Astrocyte (in vitro differentiated cells and primary cell): ENCODE measurements around the gene CNPY4.

Experiments used
- EZH2 ChIP-seq: IDR thresholded peaks from 2 replicates; pipeline ENCODE4 v1.6.1; 2012; ENCODE audit warnings: mild to moderate bottlenecking, low read length, inconsistent platforms; ENCODE audit not compliant: insufficient read depth
- TF ChIP-seq, protein P1 (sequence below): IDR thresholded peaks from 2 replicates; pipeline ENCODE4 v1.5.1; 2011; ENCODE audit warnings: low read depth, mild to moderate bottlenecking, inconsistent platforms, low read length, moderate library complexity; ENCODE audit not compliant: insufficient read depth

DNA sequence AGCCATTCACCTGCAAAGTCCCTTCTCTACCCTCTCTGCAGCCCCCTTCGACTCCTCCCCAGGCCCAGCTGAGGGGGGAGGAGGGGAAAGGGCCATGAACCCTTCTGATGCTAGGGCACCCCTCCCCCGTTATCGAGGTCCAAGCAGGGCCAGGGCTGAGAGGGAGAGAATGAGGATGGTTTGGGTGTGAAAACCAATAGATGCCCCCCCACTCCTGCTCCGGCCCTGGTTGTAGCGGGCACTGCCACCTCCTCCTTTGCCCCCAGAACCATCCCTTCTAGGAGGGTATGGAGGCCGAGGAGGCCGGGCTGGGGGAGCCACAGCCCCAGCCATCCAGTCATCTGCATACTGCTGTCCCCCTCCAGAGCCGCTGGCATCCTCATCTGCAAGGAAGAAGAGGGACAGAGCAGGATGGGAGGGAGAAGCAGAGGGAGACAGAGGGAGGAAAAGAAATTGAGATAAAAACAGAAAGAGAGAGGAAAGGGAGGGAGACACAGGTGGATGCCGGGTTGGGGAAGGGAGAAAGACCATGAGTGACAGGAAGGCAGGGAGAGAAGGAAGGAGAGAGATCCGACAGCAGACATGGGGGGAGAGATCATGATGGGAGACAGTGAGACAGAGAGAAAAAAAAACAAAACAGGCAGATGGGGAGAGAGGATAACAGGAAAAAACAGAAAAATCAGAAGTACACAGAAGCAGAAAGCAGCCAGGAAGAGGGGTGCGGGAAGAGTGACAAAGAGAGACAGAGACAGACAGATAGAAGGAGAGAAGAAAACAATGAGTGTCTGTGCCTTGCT is 50.9 kb downstream of the CNPY4 start:
- TF ChIP-seq, protein P1, sequence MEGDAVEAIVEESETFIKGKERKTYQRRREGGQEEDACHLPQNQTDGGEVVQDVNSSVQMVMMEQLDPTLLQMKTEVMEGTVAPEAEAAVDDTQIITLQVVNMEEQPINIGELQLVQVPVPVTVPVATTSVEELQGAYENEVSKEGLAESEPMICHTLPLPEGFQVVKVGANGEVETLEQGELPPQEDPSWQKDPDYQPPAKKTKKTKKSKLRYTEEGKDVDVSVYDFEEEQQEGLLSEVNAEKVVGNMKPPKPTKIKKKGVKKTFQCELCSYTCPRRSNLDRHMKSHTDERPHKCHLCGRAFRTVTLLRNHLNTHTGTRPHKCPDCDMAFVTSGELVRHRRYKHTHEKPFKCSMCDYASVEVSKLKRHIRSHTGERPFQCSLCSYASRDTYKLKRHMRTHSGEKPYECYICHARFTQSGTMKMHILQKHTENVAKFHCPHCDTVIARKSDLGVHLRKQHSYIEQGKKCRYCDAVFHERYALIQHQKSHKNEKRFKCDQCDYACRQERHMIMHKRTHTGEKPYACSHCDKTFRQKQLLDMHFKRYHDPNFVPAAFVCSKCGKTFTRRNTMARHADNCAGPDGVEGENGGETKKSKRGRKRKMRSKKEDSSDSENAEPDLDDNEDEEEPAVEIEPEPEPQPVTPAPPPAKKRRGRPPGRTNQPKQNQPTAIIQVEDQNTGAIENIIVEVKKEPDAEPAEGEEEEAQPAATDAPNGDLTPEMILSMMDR: no peak
- TF ChIP-seq EZH2: no peak
